ENCODE data around the gene ANKRD31. TPM values are rescaled to one million over a fixed set of nuclear protein-coding genes. Genes with fewer than 3 reads are reported as not detected.

ANKRD31 gene
- total RNA-seq, 1 experiment from 2014 or later: 0.26 TPM

GRCh38 chr5:75192264-75192663, 44.4 kb downstream of the ANKRD31 start:
- TF ChIP-seq EZH2phosphoT487 (IDR thresholded peaks at IDR 0.05; ENCODE audit: borderline replicate concordance, low read length): no peak
- no peak for TF ChIP-seq CTCF (conservative IDR thresholded peaks at IDR 0.05; ENCODE audit: low read depth, low read length)
- no peak overlapping the region for H3K4me3 ChIP-seq (ENCODE audit: low read length)
- no peak overlapping the region for H3K9ac ChIP-seq (ENCODE audit: low read length)
- H3K27ac ChIP-seq (ENCODE audit: low read length): no peak overlapping the region
- no peaks in the 10 kb centered on the region for H3K9me2 ChIP-seq (replicated peaks; ENCODE audit: low read length)
- POLR2A ChIA-PET (ENCODE audit: unreplicated experiment): no interaction called here
- no peaks in the 10 kb centered on the region for H3K79me2 ChIP-seq (ENCODE audit: low read length)
- CTCF ChIA-PET: no interaction called here
- intact Hi-C loops (cut with micrococcal nuclease): no loop called here
- H3K9me3 ChIP-seq (ENCODE audit: low read length): no peaks in the 10 kb centered on the region
- H4K20me1 ChIP-seq (ENCODE audit: low read length): no peaks in the 10 kb centered on the region
- no peak for ATAC-seq
- no peaks in the 10 kb centered on the region for H3F3A ChIP-seq (ENCODE audit: low read length, unreplicated experiment)
- DNase-seq: no peak
- no peaks in the 10 kb centered on the region for H3K36me3 ChIP-seq (ENCODE audit: low read depth, low read length)
- no peak overlapping the region for H3K4me2 ChIP-seq (ENCODE audit: low read length)
- BruUV-seq (replicated peaks): no TSS peak
- no peaks in the 10 kb centered on the region for H3K27me3 ChIP-seq (ENCODE audit: low read length)
- no peak overlapping the region for H2AFZ ChIP-seq (ENCODE audit: low read length)
- H3K4me1 ChIP-seq (ENCODE audit: insufficient read depth, low read length): no peaks in the 10 kb centered on the region

DNA sequence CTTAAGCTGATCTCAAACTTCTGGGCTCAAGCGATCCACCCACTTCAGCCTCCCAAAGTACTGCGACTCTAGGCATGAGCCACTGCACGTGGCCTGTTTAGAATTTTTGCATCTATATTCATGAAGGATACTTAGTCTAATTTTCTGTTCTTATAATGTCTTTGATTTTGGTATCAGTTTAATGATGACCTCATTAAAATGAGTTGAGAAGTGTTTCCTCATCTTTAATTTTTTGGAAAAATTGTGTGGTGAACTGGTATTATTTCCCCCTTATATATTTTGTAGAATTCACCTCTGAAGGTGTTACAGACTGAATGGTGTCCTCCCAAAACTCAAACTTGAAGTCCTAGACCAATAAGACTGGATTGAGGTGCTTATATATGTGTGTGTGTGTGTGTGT, 46.5 kb downstream of the ANKRD31 start:
- ATAC-seq: no peak

DNA sequence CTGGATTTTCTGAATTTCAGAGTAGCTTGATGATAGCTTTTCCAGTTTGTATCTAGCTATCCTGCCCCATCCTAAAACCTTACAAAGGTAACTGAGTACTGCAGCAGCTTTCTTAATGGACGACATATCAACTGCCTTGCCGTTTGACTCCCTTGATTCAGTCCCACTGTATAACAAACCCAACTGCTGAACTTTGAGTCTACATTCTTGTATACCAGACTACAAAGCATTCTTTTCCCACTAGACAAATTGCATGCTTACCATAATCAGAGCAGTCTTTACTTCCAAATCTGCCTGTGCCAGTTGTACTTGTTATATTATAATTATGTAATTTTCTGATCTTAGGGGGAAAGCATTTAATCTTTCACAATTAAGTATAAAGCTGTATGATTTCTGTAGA, 47.3 kb downstream of the ANKRD31 start:
- H4K20me1 ChIP-seq (ENCODE audit: low read length): no peaks in the 10 kb centered on the region
- TF ChIP-seq EZH2 (IDR thresholded peaks at IDR 0.05; ENCODE audit: low read length, unreplicated experiment): no peak
- TF ChIP-seq EZH2phosphoT487 (IDR thresholded peaks at IDR 0.05; ENCODE audit: borderline replicate concordance, low read length): no peak
- TF ChIP-seq CTCF (conservative IDR thresholded peaks at IDR 0.05; ENCODE audit: low read depth, low read length): no peak
- intact Hi-C loops (cut with micrococcal nuclease): no loop called here
- no peaks in the 10 kb centered on the region for H3K9me2 ChIP-seq (replicated peaks; ENCODE audit: low read length)
- no peak for ATAC-seq
- no peaks in the 10 kb centered on the region for H3K4me1 ChIP-seq (ENCODE audit: insufficient read depth, low read length)
- H3K79me2 ChIP-seq (ENCODE audit: low read length): no peaks in the 10 kb centered on the region
- no peak overlapping the region for H3K27ac ChIP-seq (ENCODE audit: low read length)
- no peaks in the 10 kb centered on the region for H3K27me3 ChIP-seq (ENCODE audit: low read length)
- BruUV-seq (replicated peaks): no TSS peak
- H3K36me3 ChIP-seq (ENCODE audit: low read depth, low read length): no peaks in the 10 kb centered on the region
- ChIA-PET POLR2A (ENCODE audit: unreplicated experiment) (no interaction called here), CTCF (interaction anchor here (0.9 kb wide), 1 partner anchor 51 kb away, joined by 4 read pairs; no protein-coding TSS in a partner anchor)
- H3K9me3 ChIP-seq (ENCODE audit: low read length): no peaks in the 10 kb centered on the region
- no peak overlapping the region for H3K9ac ChIP-seq (ENCODE audit: low read length)
- H3K4me2 ChIP-seq (ENCODE audit: low read length): no peak overlapping the region
- no peak overlapping the region for H3K4me3 ChIP-seq (ENCODE audit: low read length)
- DNase-seq: no peak
- no peaks in the 10 kb centered on the region for H3F3A ChIP-seq (ENCODE audit: low read length, unreplicated experiment)
- H2AFZ ChIP-seq (ENCODE audit: low read length): no peak overlapping the region

More for the DNA sequence above, 46.5 kb downstream of the ANKRD31 start:
- Histone ChIP-seq H3K4me3 (ENCODE audit: low read length) (no peak overlapping the region), H3K9me2 (replicated peaks; ENCODE audit: low read length) (no peaks in the 10 kb centered on the region), H3K4me2 (ENCODE audit: low read length) (no peak overlapping the region), H4K20me1 (ENCODE audit: low read length) (no peaks in the 10 kb centered on the region), H3K27me3 (ENCODE audit: low read length) (no peaks in the 10 kb centered on the region), H3K79me2 (ENCODE audit: low read length) (no peaks in the 10 kb centered on the region), H3K9me3 (ENCODE audit: low read length) (no peaks in the 10 kb centered on the region), H3K27ac (ENCODE audit: low read length) (no peak overlapping the region), H3K4me1 (ENCODE audit: insufficient read depth, low read length) (no peaks in the 10 kb centered on the region), H3K36me3 (ENCODE audit: low read depth, low read length) (no peaks in the 10 kb centered on the region), H3F3A (ENCODE audit: low read length, unreplicated experiment) (no peaks in the 10 kb centered on the region), H3K9ac (ENCODE audit: low read length) (no peak overlapping the region), H2AFZ (ENCODE audit: low read length) (no peak overlapping the region)
- CTCF ChIA-PET: no interaction called here
- DNase-seq: no peak
- POLR2A ChIA-PET (ENCODE audit: unreplicated experiment): no interaction called here
- TF ChIP-seq CTCF (conservative IDR thresholded peaks at IDR 0.05; ENCODE audit: low read depth, low read length) (no peak), EZH2 (IDR thresholded peaks at IDR 0.05; ENCODE audit: low read length, unreplicated experiment) (no peak), EZH2phosphoT487 (IDR thresholded peaks at IDR 0.05; ENCODE audit: borderline replicate concordance, low read length) (no peak)
- intact Hi-C loops (cut with micrococcal nuclease): no loop called here
- BruUV-seq (replicated peaks): no TSS peak

All from PC-3 (cell line).